ENCODE results near the gene PFKP. TPM values are rescaled to one million over a fixed set of nuclear protein-coding genes. Genes with fewer than 3 reads are reported as not detected.

PFKP gene
- total RNA-seq, 2 donors from 2014 or later, result 17.4 to 39.6 TPM

- Histone ChIP-seq H3K4me1 (no peaks in the 10 kb centered on the region), H3K36me3 (replicated peaks in 1 of 2; ENCODE audit: insufficient read depth in 1 of 2, low read depth in 2 of 2) (no peaks in the 10 kb centered on the region), H3K27ac (no peak overlapping the region), H3K4me3 (no peak overlapping the region), H3K9me3 (no peaks in the 10 kb centered on the region), H3K27me3 (no peaks in the 10 kb centered on the region)
- intact Hi-C loops (cut with DNase I), result no loop called here
- ATAC-seq, result no peak
- 71 to 80% methylated on average over 16 of the region's 16 CpGs for WGBS, 2 donors
- TF ChIP-seq POLR2A (IDR thresholded peaks at IDR 0.05), result no peak
- TF ChIP-seq, protein P1, sequence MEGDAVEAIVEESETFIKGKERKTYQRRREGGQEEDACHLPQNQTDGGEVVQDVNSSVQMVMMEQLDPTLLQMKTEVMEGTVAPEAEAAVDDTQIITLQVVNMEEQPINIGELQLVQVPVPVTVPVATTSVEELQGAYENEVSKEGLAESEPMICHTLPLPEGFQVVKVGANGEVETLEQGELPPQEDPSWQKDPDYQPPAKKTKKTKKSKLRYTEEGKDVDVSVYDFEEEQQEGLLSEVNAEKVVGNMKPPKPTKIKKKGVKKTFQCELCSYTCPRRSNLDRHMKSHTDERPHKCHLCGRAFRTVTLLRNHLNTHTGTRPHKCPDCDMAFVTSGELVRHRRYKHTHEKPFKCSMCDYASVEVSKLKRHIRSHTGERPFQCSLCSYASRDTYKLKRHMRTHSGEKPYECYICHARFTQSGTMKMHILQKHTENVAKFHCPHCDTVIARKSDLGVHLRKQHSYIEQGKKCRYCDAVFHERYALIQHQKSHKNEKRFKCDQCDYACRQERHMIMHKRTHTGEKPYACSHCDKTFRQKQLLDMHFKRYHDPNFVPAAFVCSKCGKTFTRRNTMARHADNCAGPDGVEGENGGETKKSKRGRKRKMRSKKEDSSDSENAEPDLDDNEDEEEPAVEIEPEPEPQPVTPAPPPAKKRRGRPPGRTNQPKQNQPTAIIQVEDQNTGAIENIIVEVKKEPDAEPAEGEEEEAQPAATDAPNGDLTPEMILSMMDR (IDR thresholded peaks at IDR 0.05), result no peak
- no peak for DNase-seq
Observed at GRCh38 chr10:3076138-3076537, 8.8 kb downstream of the PFKP start.

- Histone ChIP-seq H3K27ac (no peak overlapping the region), H3K36me3 (replicated peaks in 1 of 2; ENCODE audit: insufficient read depth in 1 of 2, low read depth in 2 of 2) (no peaks in the 10 kb centered on the region), H3K27me3 (no peaks in the 10 kb centered on the region), H3K4me3 (no peak overlapping the region), H3K9me3 (no peaks in the 10 kb centered on the region), H3K4me1 (no peaks in the 10 kb centered on the region)
- intact Hi-C loops (cut with DNase I), result no loop called here
- ATAC-seq, result no peak
- 84 to 90% methylated on average over 5 of the region's 5 CpGs for WGBS, 2 donors
- no peak for DNase-seq
- TF ChIP-seq, protein P1 (IDR thresholded peaks at IDR 0.05), result no peak
- TF ChIP-seq POLR2A (IDR thresholded peaks at IDR 0.05), result no peak
Observed at GRCh38 chr10:3077509-3077908, 10.2 kb downstream of the PFKP start.

- intact Hi-C loops (cut with DNase I), result no loop called here
- no peak for TF ChIP-seq POLR2A (IDR thresholded peaks at IDR 0.05)
- TF ChIP-seq, protein P1 (IDR thresholded peaks at IDR 0.05), result no peak
- no peaks in the 10 kb centered on the region for H3K36me3 ChIP-seq (replicated peaks in 1 of 2; ENCODE audit: insufficient read depth in 1 of 2, low read depth in 2 of 2)
- no peaks in the 10 kb centered on the region for H3K27me3 ChIP-seq
- DNase-seq (no peak), ATAC-seq (no peak)
- 56 to 57% methylated on average over 10 of the region's 10 CpGs for WGBS, 2 donors
- H3K4me1 ChIP-seq, result no peaks in the 10 kb centered on the region
- no peak overlapping the region for H3K27ac ChIP-seq
- no peaks in the 10 kb centered on the region for H3K9me3 ChIP-seq
- no peak overlapping the region for H3K4me3 ChIP-seq
Observed at GRCh38 chr10:3077940-3078630, 10.7 kb downstream of the PFKP start.

- 71 to 78% methylated on average over 5 to 8 of the region's 8 CpGs for whole genome bisulfite sequencing, 2 donors
- Histone ChIP-seq H3K4me3 (no peak overlapping the region), H3K4me1 (no peaks in the 10 kb centered on the region), H3K27ac (no peak overlapping the region), H3K36me3 (replicated peaks in 1 of 2; ENCODE audit: insufficient read depth in 1 of 2, low read depth in 2 of 2) (no peaks in the 10 kb centered on the region), H3K9me3 (no peaks in the 10 kb centered on the region), H3K27me3 (no peaks in the 10 kb centered on the region)
- ATAC-seq, result no peak
- DNase-seq, result no peak
- intact Hi-C loops (cut with DNase I), result no loop called here
- TF ChIP-seq, protein P1 (IDR thresholded peaks at IDR 0.05), result no peak
- TF ChIP-seq POLR2A (IDR thresholded peaks at IDR 0.05), result no peak
Observed at GRCh38 chr10:3081383-3081981, 14.1 kb downstream of the PFKP start.

- WGBS, 2 donors, result 75 to 80% methylated on average over 15 of the region's 15 CpGs
Observed at GRCh38 chr10:3082290-3082689, 14.9 kb downstream of the PFKP start.

More at GRCh38 chr10:3082290-3082689, 14.9 kb downstream of the PFKP start:
- H3K4me3 ChIP-seq, result no peak overlapping the region
- H3K9me3 ChIP-seq, result no peaks in the 10 kb centered on the region
- H3K36me3 ChIP-seq (replicated peaks in 1 of 2; ENCODE audit: insufficient read depth in 1 of 2, low read depth in 2 of 2), result no peaks in the 10 kb centered on the region
- no peak overlapping the region for H3K27ac ChIP-seq
- H3K4me1 ChIP-seq, result no peaks in the 10 kb centered on the region
- no peak for DNase-seq
- ATAC-seq, result no peak
- H3K27me3 ChIP-seq, result no peaks in the 10 kb centered on the region
- TF ChIP-seq, protein P1 (IDR thresholded peaks at IDR 0.05), result no peak
- no peak for TF ChIP-seq POLR2A (IDR thresholded peaks at IDR 0.05)
- intact Hi-C loops (cut with DNase I), result no loop called here
